Measurements from ENCODE around the gene LTBP1. TPM values are rescaled to one million over a fixed set of nuclear protein-coding genes. Genes with fewer than 3 reads are reported as not detected.

The LTBP1 gene
- total RNA-seq, 2 experiments from 2014 or later, result 61.1 to 82.6 TPM

DNA sequence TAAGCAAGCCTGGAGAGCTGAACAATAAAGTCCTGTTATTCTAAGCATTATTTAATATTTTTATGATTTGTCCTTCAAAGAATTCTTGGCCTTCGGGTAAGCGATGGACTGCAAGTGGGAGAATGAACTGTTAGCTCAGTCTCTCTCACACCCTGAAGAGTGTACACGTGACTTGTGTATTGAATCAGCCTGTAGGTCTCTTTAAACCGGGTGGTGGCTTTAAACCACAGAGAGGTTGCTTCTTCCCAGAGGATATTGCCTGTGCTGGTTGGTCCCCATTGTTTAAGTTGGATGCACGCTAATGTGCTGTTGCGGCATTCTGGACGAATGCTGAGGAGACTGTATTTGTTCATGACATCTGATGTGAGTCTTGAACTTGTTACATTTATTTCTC lies 183.3 kb downstream of the LTBP1 start:
- no peak for DNase-seq (ENCODE audit: low spot score)
- peaks cover 58% of the 10 kb centered on the region for H3K36me3 ChIP-seq (ENCODE audit: insufficient read depth, low read length)
- H3K9me3 ChIP-seq (ENCODE audit: low read length), result no peaks in the 10 kb centered on the region
- POLR2A ChIA-PET, result interaction anchor here (1.5 kb wide), 1 partner anchor 20 kb away, joined by 4 read pairs; no protein-coding TSS in a partner anchor
- CTCF ChIA-PET (ENCODE audit: unreplicated experiment), result no interaction called here
- TF ChIP-seq, protein P1, sequence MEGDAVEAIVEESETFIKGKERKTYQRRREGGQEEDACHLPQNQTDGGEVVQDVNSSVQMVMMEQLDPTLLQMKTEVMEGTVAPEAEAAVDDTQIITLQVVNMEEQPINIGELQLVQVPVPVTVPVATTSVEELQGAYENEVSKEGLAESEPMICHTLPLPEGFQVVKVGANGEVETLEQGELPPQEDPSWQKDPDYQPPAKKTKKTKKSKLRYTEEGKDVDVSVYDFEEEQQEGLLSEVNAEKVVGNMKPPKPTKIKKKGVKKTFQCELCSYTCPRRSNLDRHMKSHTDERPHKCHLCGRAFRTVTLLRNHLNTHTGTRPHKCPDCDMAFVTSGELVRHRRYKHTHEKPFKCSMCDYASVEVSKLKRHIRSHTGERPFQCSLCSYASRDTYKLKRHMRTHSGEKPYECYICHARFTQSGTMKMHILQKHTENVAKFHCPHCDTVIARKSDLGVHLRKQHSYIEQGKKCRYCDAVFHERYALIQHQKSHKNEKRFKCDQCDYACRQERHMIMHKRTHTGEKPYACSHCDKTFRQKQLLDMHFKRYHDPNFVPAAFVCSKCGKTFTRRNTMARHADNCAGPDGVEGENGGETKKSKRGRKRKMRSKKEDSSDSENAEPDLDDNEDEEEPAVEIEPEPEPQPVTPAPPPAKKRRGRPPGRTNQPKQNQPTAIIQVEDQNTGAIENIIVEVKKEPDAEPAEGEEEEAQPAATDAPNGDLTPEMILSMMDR (conservative IDR thresholded peaks at IDR 0.05; ENCODE audit: low read length), result no peak
- no peak for TF ChIP-seq EZH2phosphoT487 (IDR thresholded peaks at IDR 0.05; ENCODE audit: borderline replicate concordance, low read depth, low read length)
- no peaks in the 10 kb centered on the region for H3K9me2 ChIP-seq (ENCODE audit: insufficient read depth, low read length)
- H3K4me1 ChIP-seq (ENCODE audit: insufficient read depth, low read length, poor library complexity, severe bottlenecking), result peaks cover 7% of the 10 kb centered on the region
- no peak overlapping the region for H3K4me2 ChIP-seq (ENCODE audit: low read length)
- no peaks in the 10 kb centered on the region for H3K79me2 ChIP-seq (ENCODE audit: insufficient read depth, low read depth, low read length)
- intact Hi-C loops (cut with micrococcal nuclease; ENCODE audit: unreplicated experiment), result no loop called here
- H4K20me1 ChIP-seq (ENCODE audit: insufficient read depth, low read length), result no peaks in the 10 kb centered on the region
- no TSS peak for BruUV-seq (replicated peaks)
- no peak overlapping the region for H3K4me3 ChIP-seq (ENCODE audit: low read depth, low read length, poor library complexity, severe bottlenecking)
- H2AFZ ChIP-seq (ENCODE audit: low read length), result no peak overlapping the region
- no peak overlapping the region for H3K27ac ChIP-seq (ENCODE audit: low read depth, low read length, poor library complexity, severe bottlenecking)

DNA sequence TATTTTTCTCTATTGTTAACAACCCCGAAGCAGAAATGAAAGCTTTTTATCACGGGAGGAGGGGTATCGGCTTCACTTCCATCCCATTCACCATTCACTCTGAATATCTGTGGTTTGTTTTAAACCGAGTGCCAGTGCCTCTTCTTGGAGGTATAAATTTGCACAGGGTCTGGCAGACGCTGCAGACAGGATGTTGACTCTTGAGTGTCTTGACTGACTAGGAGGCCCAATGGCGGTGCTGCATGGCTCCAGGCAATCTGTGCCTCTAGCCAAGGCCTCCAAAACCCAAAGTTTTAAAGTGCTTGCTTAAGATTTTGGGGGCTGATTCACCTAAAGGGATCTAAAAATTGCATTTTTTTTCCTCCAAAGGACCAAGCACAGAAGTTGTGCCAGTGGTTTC lies 183.8 kb downstream of the LTBP1 start:
- H3K4me1 ChIP-seq (ENCODE audit: insufficient read depth, low read length, poor library complexity, severe bottlenecking), result peaks cover 7% of the 10 kb centered on the region
- DNase-seq (ENCODE audit: low spot score), result no peak
- TF ChIP-seq, protein P1 (conservative IDR thresholded peaks at IDR 0.05; ENCODE audit: low read length), result no peak
- no peak for TF ChIP-seq EZH2phosphoT487 (IDR thresholded peaks at IDR 0.05; ENCODE audit: borderline replicate concordance, low read depth, low read length)
- H3K4me2 ChIP-seq (ENCODE audit: low read length), result no peak overlapping the region
- no peaks in the 10 kb centered on the region for H3K9me3 ChIP-seq (ENCODE audit: low read length)
- H3K9me2 ChIP-seq (ENCODE audit: insufficient read depth, low read length), result no peaks in the 10 kb centered on the region
- peaks cover 59% of the 10 kb centered on the region for H3K36me3 ChIP-seq (ENCODE audit: insufficient read depth, low read length)
- POLR2A ChIA-PET, result interaction anchor here (0.6 to 1.5 kb wide), 2 partner anchors 20 to 918 kb away, joined by 4 to 6 read pairs; no protein-coding TSS in a partner anchor
- no peak overlapping the region for H3K4me3 ChIP-seq (ENCODE audit: low read depth, low read length, poor library complexity, severe bottlenecking)
- intact Hi-C loops (cut with micrococcal nuclease; ENCODE audit: unreplicated experiment), result no loop called here
- CTCF ChIA-PET (ENCODE audit: unreplicated experiment), result no interaction called here
- no TSS peak for BruUV-seq (replicated peaks)
- H3K79me2 ChIP-seq (ENCODE audit: insufficient read depth, low read depth, low read length), result no peaks in the 10 kb centered on the region
- H4K20me1 ChIP-seq (ENCODE audit: insufficient read depth, low read length), result no peaks in the 10 kb centered on the region
- H2AFZ ChIP-seq (ENCODE audit: low read length), result no peak overlapping the region
- H3K27ac ChIP-seq (ENCODE audit: low read depth, low read length, poor library complexity, severe bottlenecking), result no peak overlapping the region

DNA sequence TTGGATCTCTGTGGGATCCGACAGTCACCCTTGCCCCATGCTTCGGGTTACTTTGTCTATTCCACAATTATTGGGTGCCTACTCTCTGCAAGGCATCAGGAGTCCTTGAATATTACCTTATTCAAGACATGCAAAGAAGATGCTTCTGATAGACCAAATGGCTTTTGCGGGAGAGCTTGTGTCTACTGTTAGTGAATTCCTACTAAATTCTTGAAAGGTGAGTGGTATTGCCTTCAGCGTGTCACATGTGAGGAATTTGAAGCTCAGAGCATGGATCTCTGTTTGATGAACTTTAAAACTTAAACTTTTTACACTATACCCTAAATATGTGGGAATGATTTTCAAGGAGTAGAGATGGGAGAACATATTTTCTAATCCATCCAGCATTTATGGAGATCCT lies 184.4 kb downstream of the LTBP1 start:
- Histone ChIP-seq H3K9me3 (ENCODE audit: low read length) (no peaks in the 10 kb centered on the region), H4K20me1 (ENCODE audit: insufficient read depth, low read length) (no peaks in the 10 kb centered on the region), H3K27ac (ENCODE audit: low read depth, low read length, poor library complexity, severe bottlenecking) (no peak overlapping the region), H3K4me1 (ENCODE audit: insufficient read depth, low read length, poor library complexity, severe bottlenecking) (peaks cover 7% of the 10 kb centered on the region), H3K4me3 (ENCODE audit: low read depth, low read length, poor library complexity, severe bottlenecking) (no peak overlapping the region), H3K9me2 (ENCODE audit: insufficient read depth, low read length) (no peaks in the 10 kb centered on the region), H3K79me2 (ENCODE audit: insufficient read depth, low read depth, low read length) (no peaks in the 10 kb centered on the region), H2AFZ (ENCODE audit: low read length) (no peak overlapping the region), H3K4me2 (ENCODE audit: low read length) (no peak overlapping the region), H3K36me3 (ENCODE audit: insufficient read depth, low read length) (peaks cover 65% of the 10 kb centered on the region)
- DNase-seq (ENCODE audit: low spot score), result no peak
- ChIA-PET POLR2A (interaction anchor here (0.5 to 2.0 kb wide), 6 partner anchors 13 to 310 kb away, joined by 3 to 5 read pairs (median 4); no protein-coding TSS in a partner anchor), CTCF (ENCODE audit: unreplicated experiment) (no interaction called here)
- intact Hi-C loops (cut with micrococcal nuclease; ENCODE audit: unreplicated experiment), result no loop called here
- no peak for TF ChIP-seq EZH2phosphoT487 (IDR thresholded peaks at IDR 0.05; ENCODE audit: borderline replicate concordance, low read depth, low read length)
- TF ChIP-seq, protein P1 (conservative IDR thresholded peaks at IDR 0.05; ENCODE audit: low read length), result no peak
- BruUV-seq (replicated peaks), result no TSS peak
